Natural killer cell (primary cell): Measurements from ENCODE around the gene EIF4EBP3. TPM values are rescaled to one million over a fixed set of nuclear protein-coding genes. Genes with fewer than 3 reads are reported as not detected.
"Not testable (repeated sequence)": the region's sequence is repeated elsewhere in the genome, so short reads cannot be mapped to it uniquely, and the experiment has no call there.

Experiments used
- ATAC-seq, 3 donors: fragments of 150-1000 bp in 2 of 3; fragments of 200-7000 bp in 1 of 3; cut with Tn5 transposase; 1 replicate in 1 of 3; 2 replicates in 2 of 3; pipeline ENCODE4 v1.10.0; 2021; ENCODE audit warnings: mild to moderate bottlenecking in 2 of 3, moderate library complexity in 2 of 3
- DNase-seq, 2 donors: peaks; one replicate each; pipeline versions ENCODE4 v3.0.0 to v3.0.0-alpha.2; 2013 to 2021; ENCODE audit warnings: mixed read lengths in 1 of 2
- H3K27ac ChIP-seq: one replicate; pipeline ENCODE4 v1.5.1; 2013; ENCODE audit warnings: mild to moderate bottlenecking, low read length
- H3K27me3 ChIP-seq: one replicate; pipeline ENCODE4 v1.6.1; 2013; ENCODE audit warnings: low read length; ENCODE audit not compliant: control insufficient read depth, insufficient read depth
- H3K36me3 ChIP-seq: one replicate; pipeline ENCODE4 v1.6.1; 2013; ENCODE audit warnings: low read length; ENCODE audit not compliant: control insufficient read depth, insufficient read depth
- H3K4me1 ChIP-seq: one replicate; pipeline ENCODE4 v1.6.1; 2013; ENCODE audit warnings: low read length; ENCODE audit not compliant: control insufficient read depth, insufficient read depth
- H3K4me3 ChIP-seq: one replicate; pipeline ENCODE4 v1.5.1; 2013; ENCODE audit warnings: low read length
- H3K9me3 ChIP-seq: one replicate; pipeline ENCODE4 v1.6.1; 2013; ENCODE audit warnings: low read length; ENCODE audit not compliant: control insufficient read depth, insufficient read depth
- H3K27ac Mint-ChIP-seq, 2 donors: one replicate each; pipeline ENCODE4 v1.8.0; 2022; ENCODE audit warnings: mild to moderate bottlenecking in 2 of 2, mixed read lengths in 2 of 2, moderate library complexity in 1 of 2
- H3K27me3 Mint-ChIP-seq, 2 donors: one replicate each; pipeline ENCODE4 v1.8.0; 2022; ENCODE audit warnings: low read depth in 2 of 2, mixed read lengths in 2 of 2
- H3K36me3 Mint-ChIP-seq: one replicate; pipeline ENCODE4 v1.8.0; 2022; ENCODE audit warnings: mixed read lengths
- H3K4me1 Mint-ChIP-seq, 2 donors: one replicate each; pipeline ENCODE4 v1.8.0; 2022; ENCODE audit warnings: mixed read lengths in 2 of 2
- H3K4me3 Mint-ChIP-seq: one replicate; pipeline ENCODE4 v1.8.0; 2022; ENCODE audit warnings: mild to moderate bottlenecking, moderate library complexity, mixed read lengths
- H3K9me3 Mint-ChIP-seq, 2 donors: one replicate each; pipeline ENCODE4 v1.8.0; 2022; ENCODE audit warnings: mixed read lengths in 2 of 2
- WGBS: methylation state at CpG from one replicate; pipeline ENCODE4 v1.1.7; 2013; ENCODE audit warnings: missing lambda C conversion rate; ENCODE audit not compliant: insufficient coverage; 5-methylcytosine and 5-hydroxymethylcytosine counted together
- intact Hi-C: fragments of 100-400 bp; cut with micrococcal nuclease; formaldehyde crosslinking; loops from one replicate; pipeline ENCODE4 v1.14.2; 2022
- total RNA-seq, 4 donors: library from RNA; stranded (reverse); fragments of 120-200 nt in 1 of 4; gene quantifications; one replicate each; pipeline versions ENCODE4 v1.2.3 to v1.2.4, GENCODE V29; 2013 to 2022
- TF ChIP-seq, protein P1 (sequence below): fragments of 200-600 bp; IDR thresholded peaks from one replicate; pipeline ENCODE4 v1.8.0; 2022; ENCODE audit warnings: antibody characterized with exemption

Gene EIF4EBP3
- total RNA-seq, 3 donors from 2014 or later (not counting 1 experiment from before 2014, with no cell fraction given): 5.8 to 9.4 (median 6.0) TPM

GRCh38 chr5:140590861-140591260, 43.4 kb downstream of the EIF4EBP3 start:
- no peak for DNase-seq
- H3K36me3 ChIP-seq: no peaks in the 10 kb centered on the region
- Mint-ChIP-seq H3K36me3 (no peaks in the 10 kb centered on the region), H3K27me3 (peaks cover 5 to 12% of the 10 kb centered on the region in 2 donors), H3K9me3 (no peaks in the 10 kb centered on the region), H3K4me1 (no peaks in the 10 kb centered on the region), H3K27ac (no peak overlapping the region), H3K4me3 (no peak overlapping the region)
- TF ChIP-seq, protein P1, sequence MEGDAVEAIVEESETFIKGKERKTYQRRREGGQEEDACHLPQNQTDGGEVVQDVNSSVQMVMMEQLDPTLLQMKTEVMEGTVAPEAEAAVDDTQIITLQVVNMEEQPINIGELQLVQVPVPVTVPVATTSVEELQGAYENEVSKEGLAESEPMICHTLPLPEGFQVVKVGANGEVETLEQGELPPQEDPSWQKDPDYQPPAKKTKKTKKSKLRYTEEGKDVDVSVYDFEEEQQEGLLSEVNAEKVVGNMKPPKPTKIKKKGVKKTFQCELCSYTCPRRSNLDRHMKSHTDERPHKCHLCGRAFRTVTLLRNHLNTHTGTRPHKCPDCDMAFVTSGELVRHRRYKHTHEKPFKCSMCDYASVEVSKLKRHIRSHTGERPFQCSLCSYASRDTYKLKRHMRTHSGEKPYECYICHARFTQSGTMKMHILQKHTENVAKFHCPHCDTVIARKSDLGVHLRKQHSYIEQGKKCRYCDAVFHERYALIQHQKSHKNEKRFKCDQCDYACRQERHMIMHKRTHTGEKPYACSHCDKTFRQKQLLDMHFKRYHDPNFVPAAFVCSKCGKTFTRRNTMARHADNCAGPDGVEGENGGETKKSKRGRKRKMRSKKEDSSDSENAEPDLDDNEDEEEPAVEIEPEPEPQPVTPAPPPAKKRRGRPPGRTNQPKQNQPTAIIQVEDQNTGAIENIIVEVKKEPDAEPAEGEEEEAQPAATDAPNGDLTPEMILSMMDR: no peak
- H3K27me3 ChIP-seq: peaks cover 3% of the 10 kb centered on the region
- no peaks in the 10 kb centered on the region for H3K9me3 ChIP-seq
- H3K4me1 ChIP-seq: peaks cover 7% of the 10 kb centered on the region
- no peak overlapping the region for H3K27ac ChIP-seq
- no peak overlapping the region for H3K4me3 ChIP-seq
- ATAC-seq: no peak
- WGBS: 90% methylated on average over 7 of the region's 7 CpGs
- intact Hi-C loops: no loop called here

DNA sequence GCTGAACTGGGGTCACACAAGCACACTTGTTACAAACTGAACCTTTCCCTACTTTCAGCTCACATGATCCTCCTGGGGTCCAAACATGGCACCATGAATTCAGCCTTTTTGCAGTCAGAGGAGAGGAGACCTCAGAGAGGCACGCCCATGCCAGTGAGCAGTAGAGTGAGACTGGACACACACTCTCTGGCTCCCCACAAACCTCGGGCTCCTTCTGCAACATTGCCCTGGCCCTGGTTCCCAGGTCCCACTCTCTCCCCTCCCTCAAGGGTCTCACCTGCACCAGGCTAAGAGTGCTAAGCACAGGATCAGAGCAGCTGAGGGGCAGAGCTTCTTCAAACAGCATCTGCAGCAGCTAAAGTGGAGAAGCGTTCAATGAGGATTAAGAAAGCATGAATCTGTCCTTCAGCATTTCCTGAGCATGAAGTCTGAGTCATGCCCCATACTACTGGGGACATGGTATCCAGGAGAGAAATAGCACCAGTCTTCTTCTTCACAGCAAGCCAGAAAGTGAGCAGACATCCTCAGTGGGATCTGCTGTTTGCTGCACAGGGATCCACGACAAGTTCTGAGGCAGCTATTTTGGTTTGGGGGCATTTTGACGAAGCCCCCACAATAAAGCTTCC, 44.4 kb downstream of the EIF4EBP3 start:
- Histone ChIP-seq H3K4me3 (no peak overlapping the region), H3K27me3 (no peaks in the 10 kb centered on the region), H3K36me3 (no peaks in the 10 kb centered on the region), H3K27ac (no peak overlapping the region), H3K9me3 (no peaks in the 10 kb centered on the region), H3K4me1 (peaks cover 7% of the 10 kb centered on the region)
- H3K9me3 Mint-ChIP-seq: no peaks in the 10 kb centered on the region
- H3K4me1 Mint-ChIP-seq: no peaks in the 10 kb centered on the region
- DNase-seq: no peak
- intact Hi-C loops: no loop called here
- TF ChIP-seq, protein P1: no peak
- H3K4me3 Mint-ChIP-seq: no peak overlapping the region
- ATAC-seq: no peak
- no peaks in the 10 kb centered on the region for H3K36me3 Mint-ChIP-seq
- peaks cover 2 to 4% of the 10 kb centered on the region in 2 donors for H3K27me3 Mint-ChIP-seq
- no peak overlapping the region for H3K27ac Mint-ChIP-seq
- 77% methylated on average over 5 of the region's 5 CpGs for WGBS

GRCh38 chr5:140593070-140593469, 45.6 kb downstream of the EIF4EBP3 start:
- H3K27ac Mint-ChIP-seq, H3K27me3 ChIP-seq, intact Hi-C loops, H3K27ac ChIP-seq, H3K4me3 ChIP-seq, ATAC-seq, H3K9me3 ChIP-seq, H3K4me1 Mint-ChIP-seq, H3K36me3 ChIP-seq, H3K4me1 ChIP-seq, H3K4me3 Mint-ChIP-seq, DNase-seq, H3K36me3 Mint-ChIP-seq, H3K27me3 Mint-ChIP-seq, H3K9me3 Mint-ChIP-seq: not testable (repeated sequence)
- WGBS: 69% methylated on average over 13 of the region's 14 CpGs

DNA sequence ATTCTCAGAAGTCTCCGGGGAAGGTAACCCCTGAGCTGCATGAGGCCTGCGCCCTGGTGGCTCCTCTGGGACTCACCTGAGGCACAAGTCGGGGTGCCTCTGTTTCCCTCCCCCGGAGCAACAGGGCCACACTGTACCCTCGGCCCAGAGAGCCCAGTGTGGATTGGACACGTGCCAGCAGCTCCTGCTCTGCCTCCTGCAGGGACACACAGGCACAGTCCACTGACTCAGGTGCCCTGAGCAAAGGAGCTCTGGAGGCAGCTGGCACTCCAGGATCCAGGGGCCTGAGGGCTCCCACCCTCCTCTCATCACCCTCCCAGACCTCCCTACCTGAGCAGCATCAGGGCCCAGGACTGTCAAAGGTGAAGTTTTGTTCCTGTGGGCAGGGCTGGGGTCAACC, 46.7 kb downstream of the EIF4EBP3 start:
- no peaks in the 10 kb centered on the region for H3K9me3 Mint-ChIP-seq
- no peaks in the 10 kb centered on the region for H3K9me3 ChIP-seq
- no peaks in the 10 kb centered on the region for H3K36me3 Mint-ChIP-seq
- no peak overlapping the region for H3K27ac Mint-ChIP-seq
- DNase-seq (no peak), ATAC-seq (no peak)
- intact Hi-C loops: no loop called here
- H3K4me3 ChIP-seq: no peak overlapping the region
- 80% methylated on average over 6 of the region's 6 CpGs for WGBS
- peaks cover 7% of the 10 kb centered on the region for H3K4me1 ChIP-seq
- TF ChIP-seq, protein P1: no peak
- no peak overlapping the region for H3K27ac ChIP-seq
- H3K36me3 ChIP-seq: no peaks in the 10 kb centered on the region
- H3K4me1 Mint-ChIP-seq: no peaks in the 10 kb centered on the region
- peaks cover 0 to 2% of the 10 kb centered on the region in 2 donors for H3K27me3 Mint-ChIP-seq
- no peak overlapping the region for H3K4me3 Mint-ChIP-seq
- H3K27me3 ChIP-seq: no peaks in the 10 kb centered on the region
